HG03439 (cell line): ENCODE measurements around the gene SLC38A11.
"Not testable (repeated sequence)": the region's sequence is repeated elsewhere in the genome, so short reads cannot be mapped to it uniquely, and the experiment has no call there.

Source experiments
- ATAC-seq: cut with Tn5 transposase; IDR thresholded peaks from one replicate; pipeline ENCODE4 v1.9.1; 2021; ENCODE audit warnings: mild to moderate bottlenecking, moderate library complexity; ENCODE audit not compliant: unreplicated experiment

The SLC38A11 gene

GRCh38 chr2:164954954-164955701 lies at the start of gene SLC38A11:
Gene SLC38A11, minus strand, starts transcription at chr2:164955525. Its CDS starts 278 bp downstream, at chr2:164955247.
- ATAC-seq: no peak

- no peak for ATAC-seq
Measured at GRCh38 chr2:165003443-165004130, 48.3 kb upstream of the SLC38A11 start.

- ATAC-seq: no peak
Measured at GRCh38 chr2:165002638-165003037, 47.3 kb upstream of the SLC38A11 start.

GRCh38 chr2:164994664-164995299 lies 39.5 kb upstream of the SLC38A11 start:
- ATAC-seq: not testable (repeated sequence)

GRCh38 chr2:164993287-164994016 lies 38.1 kb upstream of the SLC38A11 start:
- no peak for ATAC-seq

GRCh38 chr2:164992818-164993217 lies 37.5 kb upstream of the SLC38A11 start:
- peak; percentile 69 for ATAC-seq

GRCh38 chr2:164992093-164992454 lies 36.7 kb upstream of the SLC38A11 start:
- ATAC-seq: not testable (repeated sequence)

- ATAC-seq: not testable (repeated sequence)
Measured at GRCh38 chr2:164991361-164992092, 36.2 kb upstream of the SLC38A11 start.

GRCh38 chr2:164990953-164991352 lies 35.6 kb upstream of the SLC38A11 start:
- ATAC-seq: not testable (repeated sequence)

GRCh38 chr2:164988805-164989204 lies 33.5 kb upstream of the SLC38A11 start:
- not testable (repeated sequence) for ATAC-seq

- not testable (repeated sequence) for ATAC-seq
Measured at GRCh38 chr2:164986027-164986426, 30.7 kb upstream of the SLC38A11 start.

- no peak for ATAC-seq
Measured at GRCh38 chr2:164984428-164984827, 29.1 kb upstream of the SLC38A11 start.

- no peak for ATAC-seq
Measured at GRCh38 chr2:164981217-164981990, 26.1 kb upstream of the SLC38A11 start.

GRCh38 chr2:164980688-164981087 lies 25.4 kb upstream of the SLC38A11 start:
- not testable (repeated sequence) for ATAC-seq

GRCh38 chr2:164979113-164979512 lies 23.8 kb upstream of the SLC38A11 start:
- ATAC-seq: no peak

GRCh38 chr2:164976875-164977470 lies 21.6 kb upstream of the SLC38A11 start:
- ATAC-seq: not testable (repeated sequence)

GRCh38 chr2:164976301-164976700 lies 21.0 kb upstream of the SLC38A11 start:
- ATAC-seq: no peak

GRCh38 chr2:164975891-164976290 lies 20.6 kb upstream of the SLC38A11 start:
- no peak for ATAC-seq

GRCh38 chr2:164974221-164974620 lies 18.9 kb upstream of the SLC38A11 start:
- ATAC-seq: no peak
